GM23338 (cell line): ENCODE results near the gene FRAS1.

ENCODE experiments used
- CREB1 ChIP-seq: fragments of 250-450 bp; sonication (Bioruptor Pico); IDR thresholded peaks from 2 replicates; pipeline ENCODE4 v1.5.0; 2020; ENCODE audit warnings: low read depth, mild to moderate bottlenecking, moderate library complexity
- CTCF ChIP-seq, 2 experiments: fragments of 200-600 bp in 1 of 2; sonication (generic) in 1 of 2; conservative IDR thresholded peaks; 2 replicates each; pipeline versions ENCODE4 v1.5.1 to v1.6.1; 2016 to 2017; ENCODE audit warnings: antibody characterized with exemption in 2 of 2, low read depth in 2 of 2, mild to moderate bottlenecking in 2 of 2, moderate library complexity in 1 of 2
- ETS1 ChIP-seq: IDR thresholded peaks from 2 replicates; pipeline ENCODE4 v1.6.1; 2016; ENCODE audit warnings: antibody characterized with exemption
- EZH2 ChIP-seq: fragments of 200-600 bp; sonication (generic); IDR thresholded peaks from one replicate; pipeline ENCODE4 v1.8.0; 2017; ENCODE audit warnings: antibody characterized with exemption, mild to moderate bottlenecking, low read depth; ENCODE audit not compliant: unreplicated experiment
- EZH2phosphoT487 ChIP-seq: fragments of 200-600 bp; sonication (generic); IDR thresholded peaks from one replicate; pipeline ENCODE4 v1.8.1; 2018; ENCODE audit warnings: antibody characterized with exemption; ENCODE audit not compliant: unreplicated experiment
- JUNB ChIP-seq: IDR thresholded peaks from one replicate; pipeline ENCODE4 v1.6.1; 2016; ENCODE audit warnings: antibody characterized with exemption; ENCODE audit not compliant: unreplicated experiment
- NANOG ChIP-seq: IDR thresholded peaks from 2 replicates; pipeline ENCODE4 v1.6.1; 2016; ENCODE audit warnings: antibody characterized with exemption, borderline replicate concordance
- POLR2AphosphoS5 ChIP-seq: IDR thresholded peaks from 2 replicates; pipeline ENCODE4 v1.6.1; 2016; ENCODE audit warnings: antibody characterized with exemption, low read depth
- REST ChIP-seq: IDR thresholded peaks from one replicate; pipeline ENCODE4 v1.6.1; 2018; ENCODE audit warnings: antibody characterized with exemption; ENCODE audit not compliant: unreplicated experiment
- STAT1 ChIP-seq: IDR thresholded peaks from one replicate; pipeline ENCODE4 v1.6.1; 2016; ENCODE audit warnings: antibody characterized with exemption; ENCODE audit not compliant: unreplicated experiment
- ZNF114 ChIP-seq: fragments of 250-450 bp; sonication (Bioruptor Pico); IDR thresholded peaks from 2 replicates; pipeline ENCODE4 v1.5.0; 2020; ENCODE audit warnings: mild to moderate bottlenecking, moderate library complexity
- ZNF331 ChIP-seq: fragments of 250-450 bp; sonication (Bioruptor Pico); IDR thresholded peaks from 2 replicates; pipeline ENCODE4 v1.5.0; 2020; ENCODE audit warnings: low read depth, mild to moderate bottlenecking, moderate library complexity

- TF ChIP-seq POLR2AphosphoS5 = no peak
- no peak for TF ChIP-seq CTCF (conservative IDR thresholded peaks at IDR 0.05; ENCODE audit: low read depth in 2 of 2)
- no peak for TF ChIP-seq REST
- TF ChIP-seq CREB1 (CRISPR knock-in tag) = no peak
- no peak for TF ChIP-seq EZH2
- TF ChIP-seq JUNB = no peak
- no peak for TF ChIP-seq EZH2phosphoT487
- TF ChIP-seq ZNF114 = no peak
- no peak for TF ChIP-seq NANOG
- no peak for TF ChIP-seq ETS1
- no peak for TF ChIP-seq STAT1
- TF ChIP-seq ZNF331 (CRISPR knock-in tag) = no peak
Observed at GRCh38 chr4:78424461-78424860, 367.3 kb downstream of the FRAS1 start.
